Endothelial cell of umbilical vein (primary cell): Measurements from ENCODE around the gene ARHGAP20. TPM values are rescaled to one million over a fixed set of nuclear protein-coding genes. Genes with fewer than 3 reads are reported as not detected.

Source experiments
- BruUV-seq: library from RNA; stranded (reverse); fragments of 400-500 nt; replicated peaks from 2 replicates; lab custom pipeline; 2021; lab: Mats Ljungman, UMichigan
- CTCF ChIA-PET: fragments of 300-600, 350-600 bp; sonication (Branson Sonifier 250); formaldehyde crosslinking; loops from one replicate; lab custom pipeline; 2021; ENCODE audit warnings: antibody characterized with exemption, inconsistent platforms; lab: Charles Lee
- POLR2A ChIA-PET: fragments of 300-600, 350-600 bp; sonication (Branson Sonifier 250); formaldehyde crosslinking; loops from one replicate; lab custom pipeline; 2021; ENCODE audit warnings: antibody characterized with exemption, inconsistent platforms; lab: Charles Lee
- DNase-seq: peaks from one replicate; pipeline ENCODE4 v3.0.0-alpha.2; 2011; ENCODE audit warnings: low read depth, low spot score
- FAIRE-seq: peaks from 2 replicates; lab custom pipeline; 2011; peaks lifted over from hg19 to GRCh38; lab: Jason Lieb, UNC
- H2AFZ ChIP-seq: 2 replicates; pipeline ENCODE4 v1.6.0; 2012; ENCODE audit warnings: low read depth, low read length, control low read depth, inconsistent platforms
- H3K27ac ChIP-seq: 2 replicates; pipeline ENCODE4 v1.5.1; 2011; ENCODE audit warnings: low read depth, mild to moderate bottlenecking, control low read depth, low read length, moderate library complexity; ENCODE audit not compliant: insufficient read depth
- H3K27me3 ChIP-seq, 2 experiments: 2 replicates each; pipeline versions ENCODE4 v1.6.0 to v1.6.1; 2011; ENCODE audit warnings: low read length in 2 of 2, mixed read lengths in 1 of 2; ENCODE audit not compliant: control insufficient read depth in 2 of 2, insufficient read depth in 2 of 2
- H3K36me3 ChIP-seq, 2 experiments: 2 replicates in 1 of 2; 3 replicates in 1 of 2; pipeline ENCODE4 v1.5.1; 2011; ENCODE audit warnings: low read length in 2 of 2, mild to moderate bottlenecking in 1 of 2, moderate library complexity in 1 of 2; ENCODE audit not compliant: control insufficient read depth in 2 of 2, insufficient read depth in 2 of 2; ENCODE audit errors: extremely low read depth in 1 of 2
- H3K4me1 ChIP-seq: 3 replicates; pipeline ENCODE4 v1.5.1; 2011; ENCODE audit warnings: mild to moderate bottlenecking, low read length; ENCODE audit not compliant: control insufficient read depth, insufficient read depth; ENCODE audit errors: extremely low read depth
- H3K4me2 ChIP-seq: 2 replicates; pipeline ENCODE4 v1.6.1; 2011; ENCODE audit warnings: low read length, control low read depth, mixed read lengths; ENCODE audit not compliant: insufficient read depth
- H3K4me3 ChIP-seq, 3 experiments: fragments of 200-600 bp in 1 of 3; sonication (generic), shearing (Covaris generic) in 1 of 3; replicated peaks in 1 of 3; 2 replicates each; pipeline ENCODE4 v1.5.1; 2011 to 2016; ENCODE audit warnings: control low read depth in 3 of 3, low read length in 3 of 3, mild to moderate bottlenecking in 2 of 3, inconsistent platforms in 1 of 3, low read depth in 1 of 3, moderate library complexity in 1 of 3; ENCODE audit not compliant: insufficient read depth in 1 of 3
- H3K79me2 ChIP-seq: 2 replicates; pipeline ENCODE4 v1.6.0; 2012; ENCODE audit warnings: low read length, inconsistent platforms; ENCODE audit not compliant: control insufficient read depth, insufficient read depth
- H3K9ac ChIP-seq: replicated peaks from 2 replicates; pipeline ENCODE3; 2011; ENCODE audit warnings: low read length, control low read depth; ENCODE audit not compliant: insufficient read depth; ENCODE audit errors: extremely low read depth
- H3K9me1 ChIP-seq: replicated peaks from 3 replicates; pipeline ENCODE4 v1.6.0; 2011; ENCODE audit warnings: mild to moderate bottlenecking, low read length; ENCODE audit not compliant: control insufficient read depth, insufficient read depth; ENCODE audit errors: extremely low read depth
- H3K9me3 ChIP-seq: replicated peaks from 2 replicates; pipeline ENCODE4 v1.5.1; 2012; ENCODE audit warnings: low read length, inconsistent platforms; ENCODE audit not compliant: control insufficient read depth, insufficient read depth
- H4K20me1 ChIP-seq: replicated peaks from 2 replicates; pipeline ENCODE3; 2011; ENCODE audit warnings: mild to moderate bottlenecking, low read length; ENCODE audit not compliant: control insufficient read depth, insufficient read depth; ENCODE audit errors: extremely low read depth
- EZH2 ChIP-seq: IDR thresholded peaks from 2 replicates; pipeline ENCODE4 v1.6.1; 2012; ENCODE audit warnings: borderline replicate concordance, low read depth, mild to moderate bottlenecking, moderate library complexity, low read length, inconsistent platforms; ENCODE audit not compliant: severe bottlenecking
- FOS ChIP-seq: IDR thresholded peaks from 2 replicates; pipeline ENCODE4 v1.6.1; 2011; ENCODE audit warnings: mild to moderate bottlenecking, low read length, moderate library complexity, borderline replicate concordance; ENCODE audit not compliant: insufficient read depth
- GATA2 ChIP-seq: IDR thresholded peaks from 2 replicates; pipeline ENCODE4 v1.7.0; 2011; ENCODE audit warnings: low read depth, mild to moderate bottlenecking, moderate library complexity, mixed read lengths, low read length; ENCODE audit not compliant: insufficient read length, insufficient read depth
- JUN ChIP-seq: IDR thresholded peaks from 2 replicates; pipeline ENCODE4 v1.6.1; 2011; ENCODE audit warnings: borderline replicate concordance, low read depth; ENCODE audit not compliant: insufficient read length, insufficient read depth
- MYC ChIP-seq: IDR thresholded peaks from one replicate; pipeline ENCODE4 v1.6.1; 2011; ENCODE audit warnings: mild to moderate bottlenecking, low read depth, low read length
- POLR2A ChIP-seq: IDR thresholded peaks from 2 replicates; pipeline ENCODE4 v1.6.1; 2012; ENCODE audit warnings: low read depth, mild to moderate bottlenecking, control low read depth, low read length
- POLR2AphosphoS5 ChIP-seq: IDR thresholded peaks from 2 replicates; pipeline ENCODE4 v1.6.1; 2012; ENCODE audit warnings: low read depth, mild to moderate bottlenecking, control low read depth, low read length, moderate library complexity; ENCODE audit not compliant: insufficient read depth
- dilution Hi-C: fragments of 300-500 bp; cut with MboI; formaldehyde crosslinking; loops from one replicate; pipeline ENCODE4 v1.15.0; 2019; ENCODE audit warnings: low sequenced_read_pairs; ENCODE audit not compliant: extremely low pct_ligation_motif_present
- intact Hi-C: fragments of 100-400 bp; cut with micrococcal nuclease; formaldehyde crosslinking; loops from one replicate; pipeline ENCODE4 v1.10.0; 2022
- polyA plus RNA-seq, 4 experiments: library from polyadenylated mRNA; depleted of rRNA in 3 of 4; stranded (reverse) in 3 of 4; unstranded in 1 of 4; fragments of >200 nt; gene quantifications; 2 replicates each; pipeline versions ENCODE4 v1.2.1 to v1.2.3, GENCODE V29; 2011 to 2012; ENCODE audit warnings: missing spikeins in 1 of 4
- total RNA-seq: library from RNA; stranded (reverse); gene quantifications from 2 replicates; pipeline ENCODE4 v1.2.3, GENCODE V29; 2021
- TF ChIP-seq, protein P1 (sequence below): IDR thresholded peaks from 2 replicates; pipeline ENCODE4 v1.6.1; 2011; ENCODE audit not compliant: insufficient read depth, insufficient read length

Gene ARHGAP20
- total and polyA plus RNA-seq, 2 donors (not counting 3 experiments of a cell fraction or from before 2014, with no cell fraction given): 0.51 to 1.1 TPM

DNA sequence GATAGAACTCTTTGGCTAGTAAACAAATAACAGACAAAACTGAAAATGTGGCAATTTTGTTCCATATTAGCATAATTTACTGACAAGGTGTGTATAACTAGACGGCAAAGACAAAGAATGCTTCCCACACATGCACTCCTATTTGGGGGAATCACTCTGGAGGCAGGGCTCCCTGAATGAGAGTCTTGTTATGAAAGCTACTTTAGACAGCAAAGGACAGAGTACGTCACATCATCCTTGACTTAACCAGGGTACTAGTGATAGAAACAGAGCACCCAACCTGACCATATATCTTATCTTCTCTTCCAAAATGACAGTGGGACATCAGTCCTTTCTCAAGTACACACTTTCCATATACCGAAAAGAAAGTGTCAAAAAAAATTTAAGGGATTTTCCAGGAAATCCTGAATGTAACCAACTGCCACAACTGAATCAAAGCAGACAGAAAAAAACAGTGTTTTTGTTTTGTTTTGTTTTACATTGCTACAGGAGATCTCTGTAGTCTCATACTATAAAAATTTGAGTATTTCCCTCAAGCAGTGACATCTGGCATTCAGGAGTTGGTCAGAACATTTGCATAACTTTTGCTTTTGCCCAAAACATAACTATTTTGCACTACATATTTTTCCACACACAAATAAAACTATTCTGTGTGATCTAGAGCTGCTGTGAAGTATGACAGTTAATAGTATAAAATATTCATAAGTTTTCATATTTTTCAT lies 98.9 kb downstream of the ARHGAP20 start:
- intact Hi-C loops (no loop called here), dilution Hi-C loops (no loop called here)
- Histone ChIP-seq H3K36me3 (no peaks in the 10 kb centered on the region), H3K27ac (no peak overlapping the region), H3K9ac (no peak overlapping the region), H3K9me1 (no peaks in the 10 kb centered on the region), H3K79me2 (no peaks in the 10 kb centered on the region), H4K20me1 (no peaks in the 10 kb centered on the region), H2AFZ (peak overlapping the region; percentile 15), H3K4me1 (no peaks in the 10 kb centered on the region), H3K27me3 (no peaks in the 10 kb centered on the region), H3K4me3 (no peak overlapping the region), H3K4me2 (no peak overlapping the region), H3K9me3 (no peaks in the 10 kb centered on the region)
- CTCF ChIA-PET: no interaction called here
- DNase-seq: no peak
- TF ChIP-seq JUN (no peak), GATA2 (no peak), POLR2A (no peak), FOS (no peak), POLR2AphosphoS5 (no peak), EZH2 (no peak), MYC (no peak)
- TF ChIP-seq, protein P1, sequence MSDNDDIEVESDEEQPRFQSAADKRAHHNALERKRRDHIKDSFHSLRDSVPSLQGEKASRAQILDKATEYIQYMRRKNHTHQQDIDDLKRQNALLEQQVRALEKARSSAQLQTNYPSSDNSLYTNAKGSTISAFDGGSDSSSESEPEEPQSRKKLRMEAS: no peak
- POLR2A ChIA-PET: no interaction called here
- no TSS peak for BruUV-seq
- FAIRE-seq: no peak
